ENCODE results near the gene AIFM2.
"Not testable (repeated sequence)": the region's sequence is repeated elsewhere in the genome, so short reads cannot be mapped to it uniquely, and the experiment has no call there.

The AIFM2 gene

GRCh38 chr10:70123817-70124216 is 8.8 kb downstream of the AIFM2 start:
- DNase-seq (ENCODE audit: low read depth, low spot score) = no peak

GRCh38 chr10:70123166-70123565 is 9.5 kb downstream of the AIFM2 start:
- not testable (repeated sequence) for DNase-seq (ENCODE audit: low read depth, low spot score)

- no peak for DNase-seq (ENCODE audit: low read depth, low spot score)
Measured at GRCh38 chr10:70122742-70123141, 9.9 kb downstream of the AIFM2 start.

GRCh38 chr10:70121281-70121949 is 11.2 kb downstream of the AIFM2 start:
- no peak for DNase-seq (ENCODE audit: low read depth, low spot score)

- DNase-seq (ENCODE audit: low read depth, low spot score) = no peak
Measured at GRCh38 chr10:70120417-70120816, 12.2 kb downstream of the AIFM2 start.

- no peak for DNase-seq (ENCODE audit: low read depth, low spot score)
Measured at GRCh38 chr10:70119623-70120022, 13.0 kb downstream of the AIFM2 start.

- no peak for DNase-seq (ENCODE audit: low read depth, low spot score)
Measured at GRCh38 chr10:70119197-70119596, 13.4 kb downstream of the AIFM2 start.

GRCh38 chr10:70118196-70118595 is 14.4 kb downstream of the AIFM2 start:
- no peak for DNase-seq (ENCODE audit: low read depth, low spot score)

GRCh38 chr10:70117646-70118045 is 15.0 kb downstream of the AIFM2 start:
- DNase-seq (ENCODE audit: low read depth, low spot score) = no peak

GRCh38 chr10:70115948-70116682 is 16.5 kb downstream of the AIFM2 start:
- peak; percentile 29 for DNase-seq (ENCODE audit: low read depth, low spot score)

- DNase-seq (ENCODE audit: low read depth, low spot score) = no peak
Measured at GRCh38 chr10:70114902-70115301, 17.7 kb downstream of the AIFM2 start.

GRCh38 chr10:70112071-70112470 is 20.6 kb downstream of the AIFM2 start:
- DNase-seq (ENCODE audit: low read depth, low spot score) = no peak

GRCh38 chr10:70111496-70111895 is 21.1 kb downstream of the AIFM2 start:
- no peak for DNase-seq (ENCODE audit: low read depth, low spot score)

- no peak for DNase-seq (ENCODE audit: low read depth, low spot score)
Measured at GRCh38 chr10:70109064-70109729, 23.4 kb downstream of the AIFM2 start.

- DNase-seq (ENCODE audit: low read depth, low spot score) = no peak
Measured at GRCh38 chr10:70106958-70107791, 25.4 kb downstream of the AIFM2 start.

- no peak for DNase-seq (ENCODE audit: low read depth, low spot score)
Measured at GRCh38 chr10:70101668-70102067, 31.0 kb downstream of the AIFM2 start.

GRCh38 chr10:70101068-70101562 is 31.5 kb downstream of the AIFM2 start:
- DNase-seq (ENCODE audit: low read depth, low spot score) = not testable (repeated sequence)

- DNase-seq (ENCODE audit: low read depth, low spot score) = no peak
Measured at GRCh38 chr10:70098271-70098670, 34.4 kb downstream of the AIFM2 start.

- DNase-seq (ENCODE audit: low read depth, low spot score) = no peak
Measured at GRCh38 chr10:70097459-70097858, 35.2 kb downstream of the AIFM2 start.

- DNase-seq (ENCODE audit: low read depth, low spot score) = no peak
Measured at GRCh38 chr10:70096705-70097420, 35.8 kb downstream of the AIFM2 start.

Data from activated naive CD8-positive, alpha-beta T cell treated with anti-CD3 and anti-CD28 coated beads, Interleukin-2, amount 50 U/mL, for 16 hours (primary cell).